ENCODE results near the gene OTOL1.
A peak's percentile ranks its signal among the peaks of the same experiment; 100 is the strongest.
"Not testable (repeated sequence)": the region's sequence is repeated elsewhere in the genome, so short reads cannot be mapped to it uniquely, and the experiment has no call there.

Gene OTOL1

DNA sequence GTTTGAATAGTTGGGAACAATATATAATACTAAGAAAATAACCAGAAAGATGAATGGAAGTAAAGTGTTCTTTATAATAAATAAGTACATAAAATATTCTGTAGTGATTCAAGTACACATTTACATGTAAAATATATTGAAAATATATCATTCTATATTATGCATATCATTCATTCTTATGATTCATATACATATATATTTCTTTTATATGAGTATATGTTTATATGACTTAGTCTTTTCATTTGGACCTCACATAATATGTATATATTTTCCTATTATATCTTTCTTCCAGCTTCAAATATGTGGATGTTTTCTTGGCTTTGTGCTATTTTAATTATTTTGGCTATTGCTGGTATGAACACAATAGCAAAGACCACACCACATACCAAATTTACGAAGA lies at the start of gene OTOL1:
Gene OTOL1, plus strand, starts transcription at position 301 of the 400 bp plus-strand sequence. Its CDS starts 0 bp downstream, at position 301.
- DNase-seq: no peak

- no peak for DNase-seq
Measured at GRCh38 chr3:161449785-161450184, 46.8 kb upstream of the OTOL1 start.

DNA sequence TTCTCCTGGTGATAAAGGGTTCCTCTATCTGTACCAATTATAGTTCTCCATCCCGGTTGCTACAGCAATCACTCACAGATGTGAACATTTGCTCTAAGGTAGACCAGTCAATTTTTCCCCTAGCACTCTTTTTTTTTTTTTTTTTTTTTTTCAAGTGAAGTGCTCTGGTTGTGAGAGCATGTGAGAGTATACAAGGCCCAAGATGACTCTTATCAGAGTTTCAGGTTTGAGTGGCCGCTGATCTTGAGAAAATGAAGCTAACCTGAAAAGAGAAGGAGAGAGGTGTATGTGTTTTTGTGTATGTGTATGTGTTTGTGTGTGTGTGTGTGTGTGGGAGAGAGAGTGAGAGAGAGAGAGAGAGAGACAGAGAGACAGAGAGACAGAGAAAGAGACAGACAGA lies 44.4 kb upstream of the OTOL1 start:
- no peak for DNase-seq

DNA sequence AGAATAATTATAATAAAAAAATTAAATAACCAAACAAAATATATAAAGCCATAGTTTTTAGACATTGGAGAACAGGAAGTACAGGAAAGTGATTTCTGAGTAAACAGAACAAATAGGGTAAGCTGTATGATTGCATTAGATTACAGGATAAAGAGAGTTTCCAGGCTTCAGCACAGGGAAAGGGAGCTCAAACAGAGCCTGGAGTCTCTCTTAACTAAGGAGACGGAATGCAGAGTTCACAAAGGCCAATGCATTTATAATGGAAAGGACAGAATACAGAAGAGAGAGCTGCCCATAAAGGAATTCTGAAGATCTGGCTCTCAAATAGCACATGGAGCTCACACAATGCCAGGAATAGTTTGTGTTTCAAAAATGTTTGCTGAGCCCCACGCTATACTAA lies 42.0 kb upstream of the OTOL1 start:
- DNase-seq: no peak

GRCh38 chr3:161455962-161456361 lies 40.6 kb upstream of the OTOL1 start:
- no peak for DNase-seq

DNA sequence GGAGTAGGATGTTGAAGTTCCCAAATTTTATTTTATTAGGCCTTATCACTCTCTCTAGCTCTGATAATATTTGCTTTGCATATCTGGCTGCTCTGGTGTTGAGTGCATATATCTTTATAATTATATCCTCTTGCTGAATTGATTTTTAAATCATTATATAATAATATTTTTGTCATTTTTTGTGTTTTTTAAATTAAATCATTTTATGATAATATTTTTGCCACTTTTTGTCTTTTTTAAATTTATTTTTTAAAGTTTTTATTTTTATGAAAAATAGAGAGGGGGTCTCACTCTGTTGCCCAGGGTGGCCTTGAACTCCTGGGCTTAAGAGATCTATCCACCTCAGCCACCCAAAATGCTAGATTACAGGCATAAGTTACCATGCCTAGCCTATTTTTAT lies 34.5 kb upstream of the OTOL1 start:
- DNase-seq: no peak

GRCh38 chr3:161471211-161471610 lies 25.4 kb upstream of the OTOL1 start:
- DNase-seq: no peak

DNA sequence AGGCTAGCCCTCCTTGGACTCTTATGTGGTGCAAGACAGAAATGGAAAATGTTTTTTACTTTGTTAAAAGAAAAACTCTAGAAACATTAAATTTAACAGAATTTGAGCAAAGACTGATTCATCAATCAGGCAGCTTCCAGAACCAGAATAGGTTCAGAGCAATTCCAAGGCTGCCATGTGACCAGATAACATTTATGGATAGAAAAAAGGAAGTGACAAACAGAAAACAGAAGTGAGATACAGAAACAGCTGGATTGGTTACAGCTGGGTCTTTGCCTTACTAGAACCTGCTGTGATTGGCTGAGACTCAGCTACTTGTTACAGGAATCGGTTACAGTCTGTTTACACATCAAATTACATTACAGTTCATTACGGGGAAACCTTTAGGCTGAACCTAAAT lies 22.5 kb upstream of the OTOL1 start:
- DNase-seq: no peak

DNA sequence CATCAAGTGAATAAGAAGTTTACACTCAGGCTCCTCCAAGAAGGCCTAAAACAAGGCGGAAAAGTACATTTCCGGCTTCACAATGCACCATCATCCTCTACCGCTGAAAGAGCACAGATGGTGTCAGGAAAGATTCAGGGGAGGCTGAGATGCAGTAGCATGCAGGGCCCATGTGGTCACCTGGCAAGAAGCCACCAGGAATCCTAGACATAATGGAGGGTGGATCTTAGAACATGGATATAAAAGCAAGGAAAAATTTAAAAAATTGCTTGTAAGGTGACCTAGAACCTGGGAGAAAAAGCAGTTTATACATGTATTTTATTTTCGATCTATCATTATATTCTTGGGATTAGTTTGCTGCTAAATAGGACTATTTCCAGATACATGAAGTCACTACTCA lies 21.9 kb upstream of the OTOL1 start:
- DNase-seq: peak; percentile 58

GRCh38 chr3:161475206-161475605 lies 21.4 kb upstream of the OTOL1 start:
- no peak for DNase-seq

DNA sequence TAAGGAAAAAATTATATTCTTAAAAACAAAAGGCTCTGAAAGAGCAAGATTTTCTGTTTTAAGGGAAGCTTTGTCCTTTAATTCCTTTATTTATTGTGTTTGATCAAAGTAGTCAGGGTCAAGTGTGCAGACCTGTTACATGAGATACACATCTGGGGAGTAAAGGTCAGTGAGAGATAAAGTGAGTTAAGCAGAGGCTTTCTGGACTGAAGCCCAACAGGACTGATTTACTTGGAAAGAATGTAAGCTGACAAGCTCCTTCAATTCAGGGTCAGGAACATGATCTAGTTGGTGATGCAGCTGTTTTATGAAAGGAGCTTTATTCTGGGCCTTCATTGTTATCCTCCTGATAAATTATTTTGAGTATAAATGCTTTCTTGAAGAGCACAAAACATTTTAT lies 20.7 kb upstream of the OTOL1 start:
- DNase-seq: no peak

GRCh38 chr3:161484226-161484625 lies 12.4 kb upstream of the OTOL1 start:
- DNase-seq: no peak

DNA sequence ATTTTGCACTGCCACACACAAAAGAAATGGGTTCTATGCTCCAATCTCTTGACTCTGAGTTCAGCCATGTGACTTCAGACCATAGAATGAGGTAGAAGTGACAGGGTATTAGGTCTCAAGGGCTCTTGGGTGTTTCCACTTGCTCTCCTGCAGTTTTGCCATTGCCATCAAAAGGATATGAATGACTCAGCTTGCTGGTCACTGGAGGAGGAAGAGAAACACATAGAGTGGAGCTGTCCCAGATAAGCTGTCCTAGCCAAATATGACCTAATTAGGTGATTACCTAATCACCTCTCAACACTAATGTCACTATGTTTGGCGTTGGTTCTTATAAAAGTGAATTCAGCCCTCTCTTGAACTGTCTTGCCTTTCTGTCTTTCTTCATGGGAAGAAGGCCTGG lies 8.3 kb upstream of the OTOL1 start:
- not testable (repeated sequence) for DNase-seq

- DNase-seq: no peak
Measured at GRCh38 chr3:161489395-161489794, 7.2 kb upstream of the OTOL1 start.

DNA sequence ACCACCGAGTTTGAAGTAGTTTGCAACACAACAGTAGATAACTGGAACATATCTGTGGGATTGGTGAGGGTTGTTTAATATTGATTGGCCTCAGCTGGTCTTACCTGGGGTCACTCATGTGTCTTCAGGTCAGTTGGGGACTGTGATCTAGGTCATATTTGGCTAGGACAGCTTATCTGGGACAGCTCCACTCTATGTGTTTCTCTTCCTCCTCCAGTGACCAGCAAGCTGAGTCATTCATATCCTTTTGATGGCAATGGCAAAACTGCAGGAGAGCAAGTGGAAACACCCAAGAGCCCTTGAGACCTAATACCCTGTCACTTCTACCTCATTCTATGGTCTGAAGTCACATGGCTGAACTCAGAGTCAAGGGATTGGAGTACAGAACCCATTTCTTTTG lies 5.8 kb upstream of the OTOL1 start:
- not testable (repeated sequence) for DNase-seq

DNA sequence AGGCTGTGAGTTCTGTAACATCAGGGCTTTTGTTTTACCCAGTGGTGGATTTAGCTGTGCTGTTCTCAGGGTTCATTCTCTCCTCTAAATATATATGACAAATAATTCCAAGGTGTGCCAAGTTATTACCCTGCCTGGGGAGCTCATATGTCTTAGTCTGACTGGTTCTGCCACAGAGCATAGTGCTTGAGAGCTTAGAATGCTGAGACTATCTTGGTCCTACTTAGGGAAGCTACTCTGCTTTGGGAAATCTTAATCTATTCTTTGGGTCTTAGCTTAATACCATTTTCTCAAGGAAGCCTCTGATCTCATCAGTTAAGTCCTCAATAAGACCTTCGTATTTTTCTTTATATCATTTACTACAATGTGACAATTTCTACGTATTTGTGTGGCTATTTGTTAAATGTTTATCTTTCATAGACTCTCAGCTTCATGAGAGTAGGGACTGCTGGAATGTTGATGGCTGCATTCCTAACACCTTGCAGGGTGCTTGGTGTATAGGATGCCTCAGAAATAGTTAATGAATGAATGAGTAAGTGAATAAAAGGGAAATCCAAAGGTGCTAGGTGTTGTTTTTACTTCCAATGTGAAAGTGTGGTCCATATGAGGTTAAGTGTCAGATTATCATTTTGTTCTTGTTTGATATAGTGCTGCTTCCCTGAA lies 1.8 kb downstream of the OTOL1 start:
- no peak for DNase-seq

DNA sequence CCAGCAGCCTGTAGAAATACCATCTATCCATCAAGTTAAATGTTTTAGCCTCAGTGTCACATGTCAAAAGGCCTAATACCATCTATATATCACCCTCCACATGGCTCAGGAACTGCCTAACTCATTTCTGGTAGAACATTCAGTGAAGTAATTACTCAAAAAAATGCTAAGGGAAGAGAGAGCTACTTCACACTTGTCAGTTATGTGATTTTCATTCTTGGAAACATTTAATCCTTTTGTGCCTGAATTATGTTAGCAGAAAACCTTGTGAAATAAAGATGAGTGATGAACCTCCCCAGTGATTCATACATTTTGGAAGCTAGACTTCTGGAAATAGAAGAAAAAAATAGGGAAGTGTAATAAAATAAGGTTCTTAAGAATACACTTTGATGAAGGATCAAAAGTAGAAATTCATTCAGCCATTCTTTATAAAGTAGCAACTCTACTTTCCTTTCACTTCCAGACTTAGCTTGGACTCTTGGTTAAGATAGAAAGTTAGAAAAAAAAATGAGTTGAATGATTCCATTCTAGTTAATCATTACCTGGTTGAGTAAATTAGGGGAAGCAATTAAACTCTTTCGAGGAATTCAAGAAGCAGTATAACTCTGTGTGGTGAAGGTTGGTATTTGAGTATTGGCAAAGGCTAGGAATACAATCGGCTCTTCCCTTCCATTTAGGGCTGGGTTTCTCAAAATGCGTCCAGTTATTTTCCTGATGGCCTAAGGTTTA lies 3.6 kb downstream of the OTOL1 start:
- DNase-seq: no peak

GRCh38 chr3:161503271-161503670 lies 6.7 kb downstream of the OTOL1 start:
- DNase-seq: no peak

- DNase-seq: no peak
Measured at GRCh38 chr3:161508852-161509477, 12.4 kb downstream of the OTOL1 start.

GRCh38 chr3:161510510-161511260 lies 14.1 kb downstream of the OTOL1 start:
- no peak for DNase-seq

DNA sequence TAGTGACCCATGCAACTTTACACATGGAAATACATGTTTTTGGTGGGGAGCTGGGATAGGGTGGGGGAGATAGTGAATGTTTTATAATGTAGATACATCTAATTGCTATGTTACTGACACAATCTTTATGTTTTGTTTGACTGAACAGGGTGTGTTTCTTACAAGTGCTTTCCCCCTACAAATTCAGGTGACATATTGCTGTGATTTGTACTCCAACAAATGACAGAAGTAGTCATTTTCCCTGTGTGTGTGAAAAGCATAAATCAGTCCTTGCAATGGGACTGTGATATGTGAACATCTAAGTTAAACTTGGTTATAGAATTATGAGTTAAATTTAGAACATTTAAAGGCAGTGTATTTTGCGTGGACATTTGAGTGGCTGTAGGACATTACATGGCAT lies 27.3 kb downstream of the OTOL1 start:
- no peak for DNase-seq

GRCh38 chr3:161531930-161532329 lies 35.3 kb downstream of the OTOL1 start:
- no peak for DNase-seq

GRCh38 chr3:161540594-161540993 lies 44.0 kb downstream of the OTOL1 start:
- no peak for DNase-seq

GRCh38 chr3:161545824-161546223 lies 49.2 kb downstream of the OTOL1 start:
- no peak for DNase-seq
